Caco-2 (cell line): ENCODE measurements around the gene METTL16. TPM values are rescaled to one million over a fixed set of nuclear protein-coding genes. Genes with fewer than 3 reads are reported as not detected.
"Not testable (repeated sequence)": the region's sequence is repeated elsewhere in the genome, so short reads cannot be mapped to it uniquely, and the experiment has no call there.

Experiments
- BruUV-seq: library from RNA; stranded (reverse); fragments of 400-500 nt; replicated peaks from 2 replicates; lab custom pipeline; 2021; lab: Mats Ljungman, UMichigan
- CTCF ChIA-PET: fragments of 300-600 bp; sonication (Branson Sonifier 250); formaldehyde crosslinking; loops from one replicate; lab custom pipeline; 2022; ENCODE audit warnings: antibody characterized with exemption; lab: Charles Lee
- POLR2A ChIA-PET: fragments of 300-600 bp; sonication (Branson Sonifier 250); formaldehyde crosslinking; loops from one replicate; lab custom pipeline; 2022; ENCODE audit warnings: antibody characterized with exemption; lab: Charles Lee
- DNase-seq, 2 experiments: peaks; one replicate each; pipeline versions ENCODE4 v3.0.0 to v3.0.0-alpha.2; 2020 to 2022
- H3K27me3 ChIP-seq: replicated peaks from 2 replicates; pipeline ENCODE4 v1.6.0; 2011; ENCODE audit warnings: low read length; ENCODE audit not compliant: control insufficient read depth, insufficient read depth
- H3K36me3 ChIP-seq: 2 replicates; pipeline ENCODE4 v1.5.1; 2011; ENCODE audit warnings: low read length; ENCODE audit not compliant: control insufficient read depth, insufficient read depth
- H3K4me1 ChIP-seq: fragments of 250-450 bp; sonication (Bioruptor Pico); 2 replicates; pipeline ENCODE4 v1.5.1; 2020; ENCODE audit warnings: mild to moderate bottlenecking
- H3K4me3 ChIP-seq: 2 replicates; pipeline ENCODE4 v1.5.1; 2011; ENCODE audit warnings: low read depth, mild to moderate bottlenecking, control low read depth, low read length
- H3K9me3 ChIP-seq: fragments of 250-450 bp; sonication (Bioruptor Pico); 2 replicates; pipeline ENCODE4 v1.5.1; 2020; ENCODE audit warnings: mild to moderate bottlenecking, moderate library complexity
- H3K27ac Mint-ChIP-seq: one replicate; pipeline ENCODE4 v1.8.0; 2022; ENCODE audit warnings: mixed read lengths; ENCODE audit not compliant: unreplicated experiment
- H3K27me3 Mint-ChIP-seq: one replicate; pipeline ENCODE4 v1.8.0; 2022; ENCODE audit warnings: mixed read lengths; ENCODE audit not compliant: insufficient read depth, unreplicated experiment
- H3K36me3 Mint-ChIP-seq: one replicate; pipeline ENCODE4 v1.8.0; 2022; ENCODE audit warnings: mild to moderate bottlenecking, mixed read lengths; ENCODE audit not compliant: insufficient read depth, unreplicated experiment
- H3K4me1 Mint-ChIP-seq: one replicate; pipeline ENCODE4 v1.8.0; 2022; ENCODE audit warnings: low read depth, mixed read lengths; ENCODE audit not compliant: unreplicated experiment
- H3K4me3 Mint-ChIP-seq: one replicate; pipeline ENCODE4 v1.8.0; 2022; ENCODE audit warnings: mild to moderate bottlenecking, moderate library complexity, mixed read lengths; ENCODE audit not compliant: unreplicated experiment
- H3K9me3 Mint-ChIP-seq: one replicate; pipeline ENCODE4 v1.8.0; 2022; ENCODE audit warnings: mixed read lengths; ENCODE audit not compliant: unreplicated experiment
- intact Hi-C: fragments of 100-400 bp; cut with micrococcal nuclease; formaldehyde crosslinking; loops from one replicate; pipeline ENCODE4 v1.10.0; 2022; ENCODE audit not compliant: unreplicated experiment
- total RNA-seq: library from RNA; stranded (reverse); gene quantifications from 2 replicates; pipeline ENCODE4 v1.2.3, GENCODE V29; 2022
- TF ChIP-seq, protein P1 (sequence below), 2 experiments: fragments of 200-600 bp in 1 of 2; IDR thresholded peaks; 1 replicate in 1 of 2; 2 replicates in 1 of 2; pipeline versions ENCODE4 v1.5.1 to v1.8.0; 2011 to 2022; ENCODE audit warnings: antibody characterized with exemption in 1 of 2, control low read depth in 1 of 2, inconsistent platforms in 1 of 2, low read depth in 1 of 2, low read length in 1 of 2, mild to moderate bottlenecking in 1 of 2, moderate library complexity in 1 of 2; ENCODE audit not compliant: insufficient read depth in 1 of 2, severe bottlenecking in 1 of 2, unreplicated experiment in 1 of 2

Gene METTL16
- total RNA-seq, 1 experiment from 2014 or later = 50.4 TPM

DNA sequence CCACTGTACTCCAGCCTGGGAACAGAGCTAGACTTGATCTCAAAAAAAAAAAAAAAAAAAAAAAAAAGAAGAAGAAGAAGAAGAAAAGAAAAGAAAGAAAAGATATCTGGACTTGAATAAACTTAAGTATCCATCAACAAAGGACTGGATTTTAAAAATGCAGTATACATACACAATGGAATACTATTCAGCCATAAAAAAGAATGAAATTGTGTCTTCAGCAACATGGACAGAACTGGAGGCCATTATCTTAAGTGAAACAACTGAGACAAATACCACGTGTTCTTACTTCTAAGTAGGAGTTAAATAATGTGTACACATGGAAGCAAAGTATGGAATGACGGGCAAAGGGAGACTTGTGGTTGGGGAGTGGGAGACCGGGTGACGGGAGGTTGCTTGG is 70.8 kb downstream of the METTL16 start:
- Mint-ChIP-seq H3K27me3 (no peaks in the 10 kb centered on the region), H3K9me3 (no peaks in the 10 kb centered on the region), H3K27ac (no peak overlapping the region), H3K4me3 (no peak overlapping the region), H3K4me1 (peaks cover 7% of the 10 kb centered on the region), H3K36me3 (peaks cover 72% of the 10 kb centered on the region)
- intact Hi-C loops = loop anchor here (10.0 kb wide), 1 partner anchor 64 kb away; no protein-coding TSS in a partner anchor
- CTCF ChIA-PET = interaction anchor here (0.6 kb wide), 1 partner anchor 283 kb away, joined by 5 read pairs; no protein-coding TSS in a partner anchor
- Histone ChIP-seq H3K27me3 (no peaks in the 10 kb centered on the region), H3K4me3 (no peak overlapping the region), H3K4me1 (peaks cover 8% of the 10 kb centered on the region), H3K36me3 (peaks cover 4% of the 10 kb centered on the region), H3K9me3 (peaks cover 2% of the 10 kb centered on the region; the same call in 1 of the 2 replicates)
- TF ChIP-seq, protein P1, sequence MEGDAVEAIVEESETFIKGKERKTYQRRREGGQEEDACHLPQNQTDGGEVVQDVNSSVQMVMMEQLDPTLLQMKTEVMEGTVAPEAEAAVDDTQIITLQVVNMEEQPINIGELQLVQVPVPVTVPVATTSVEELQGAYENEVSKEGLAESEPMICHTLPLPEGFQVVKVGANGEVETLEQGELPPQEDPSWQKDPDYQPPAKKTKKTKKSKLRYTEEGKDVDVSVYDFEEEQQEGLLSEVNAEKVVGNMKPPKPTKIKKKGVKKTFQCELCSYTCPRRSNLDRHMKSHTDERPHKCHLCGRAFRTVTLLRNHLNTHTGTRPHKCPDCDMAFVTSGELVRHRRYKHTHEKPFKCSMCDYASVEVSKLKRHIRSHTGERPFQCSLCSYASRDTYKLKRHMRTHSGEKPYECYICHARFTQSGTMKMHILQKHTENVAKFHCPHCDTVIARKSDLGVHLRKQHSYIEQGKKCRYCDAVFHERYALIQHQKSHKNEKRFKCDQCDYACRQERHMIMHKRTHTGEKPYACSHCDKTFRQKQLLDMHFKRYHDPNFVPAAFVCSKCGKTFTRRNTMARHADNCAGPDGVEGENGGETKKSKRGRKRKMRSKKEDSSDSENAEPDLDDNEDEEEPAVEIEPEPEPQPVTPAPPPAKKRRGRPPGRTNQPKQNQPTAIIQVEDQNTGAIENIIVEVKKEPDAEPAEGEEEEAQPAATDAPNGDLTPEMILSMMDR (IDR thresholded peaks at IDR 0.05; ENCODE audit: insufficient read depth in 1 of 2, low read depth in 1 of 2, low read length in 1 of 2, severe bottlenecking in 1 of 2, unreplicated experiment in 1 of 2) = no peak
- DNase-seq = no peak
- no TSS peak for BruUV-seq
- POLR2A ChIA-PET = no interaction called here

DNA sequence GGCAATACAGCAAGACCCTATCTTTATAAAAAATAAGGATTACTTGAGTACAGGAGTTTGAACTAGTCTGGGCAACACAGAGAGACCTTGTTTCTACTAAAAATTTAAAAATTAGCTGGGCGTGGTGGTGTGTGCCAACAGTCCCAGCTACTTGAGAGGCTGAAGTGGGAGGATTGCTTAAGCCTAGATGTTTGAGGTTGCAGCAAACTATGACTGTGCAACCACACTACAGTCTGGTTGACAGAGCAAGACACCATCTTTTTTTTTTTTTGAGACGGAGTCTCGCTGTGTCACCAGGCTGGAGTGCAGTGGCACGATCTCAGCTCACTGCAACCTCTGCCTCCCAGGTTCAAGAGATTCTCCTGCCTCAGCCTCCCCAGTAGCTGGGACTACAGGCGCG is 71.7 kb downstream of the METTL16 start:
- H3K27me3 Mint-ChIP-seq, H3K27ac Mint-ChIP-seq, H3K4me1 ChIP-seq, DNase-seq, POLR2A ChIA-PET, H3K9me3 ChIP-seq, H3K9me3 Mint-ChIP-seq, H3K4me3 ChIP-seq, BruUV-seq, H3K4me3 Mint-ChIP-seq, H3K27me3 ChIP-seq, H3K4me1 Mint-ChIP-seq, H3K36me3 ChIP-seq: not testable (repeated sequence)
- CTCF ChIA-PET = interaction anchor here (0.6 kb wide), 1 partner anchor 284 kb away, joined by 5 read pairs; no protein-coding TSS in a partner anchor
- peaks cover 71% of the 10 kb centered on the region for H3K36me3 Mint-ChIP-seq
- intact Hi-C loops = loop anchor here (10.0 kb wide), 1 partner anchor 65 kb away; no protein-coding TSS in a partner anchor

DNA sequence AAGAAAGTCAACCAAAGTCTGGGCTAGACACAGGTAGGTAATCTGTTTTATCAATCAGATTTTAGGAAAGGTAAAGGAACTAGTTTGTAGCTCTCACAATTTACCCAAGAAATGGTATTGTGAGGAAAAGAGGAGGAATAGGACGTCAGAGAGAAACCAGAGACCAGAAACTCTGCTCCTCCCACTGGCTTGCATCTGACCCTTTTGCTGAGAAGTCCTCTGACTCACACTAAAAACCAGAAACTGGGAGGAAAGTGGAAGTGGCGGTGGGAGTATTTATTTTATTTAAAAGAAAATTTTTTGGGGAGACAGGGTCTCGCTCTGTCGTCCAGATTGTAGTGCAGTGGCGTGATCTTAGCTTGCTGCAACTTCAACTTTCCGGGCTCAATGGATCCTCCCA is 72.9 kb downstream of the METTL16 start:
- BruUV-seq = no TSS peak
- H3K27ac Mint-ChIP-seq = no peak overlapping the region
- ChIA-PET CTCF (no interaction called here), POLR2A (no interaction called here)
- peaks cover 62% of the 10 kb centered on the region for H3K36me3 Mint-ChIP-seq
- intact Hi-C loops = no loop called here
- Histone ChIP-seq H3K4me3 (no peak overlapping the region), H3K9me3 (peaks cover 2% of the 10 kb centered on the region; the same call in 1 of the 2 replicates), H3K36me3 (peaks cover 4% of the 10 kb centered on the region), H3K27me3 (no peaks in the 10 kb centered on the region), H3K4me1 (peaks cover 8% of the 10 kb centered on the region)
- no peaks in the 10 kb centered on the region for H3K9me3 Mint-ChIP-seq
- TF ChIP-seq, protein P1 (IDR thresholded peaks at IDR 0.05; ENCODE audit: insufficient read depth in 1 of 2, low read depth in 1 of 2, low read length in 1 of 2, severe bottlenecking in 1 of 2, unreplicated experiment in 1 of 2) = no peak
- H3K4me3 Mint-ChIP-seq = no peak overlapping the region
- peaks cover 7% of the 10 kb centered on the region for H3K4me1 Mint-ChIP-seq
- no peak for DNase-seq
- no peaks in the 10 kb centered on the region for H3K27me3 Mint-ChIP-seq
